DMS153 treated with DMSO at 0.1 percent for 48 hours (cell line): Measurements from ENCODE around the gene ACTMAP.
A peak's percentile ranks its signal among the peaks of the same experiment; 100 is the strongest.

Source experiments
- DNase-seq: peaks from one replicate; lab custom pipeline; 2025; ENCODE audit not compliant: unreplicated experiment; lab: John Stamatoyannopoulos, UW

Gene ACTMAP

DNA sequence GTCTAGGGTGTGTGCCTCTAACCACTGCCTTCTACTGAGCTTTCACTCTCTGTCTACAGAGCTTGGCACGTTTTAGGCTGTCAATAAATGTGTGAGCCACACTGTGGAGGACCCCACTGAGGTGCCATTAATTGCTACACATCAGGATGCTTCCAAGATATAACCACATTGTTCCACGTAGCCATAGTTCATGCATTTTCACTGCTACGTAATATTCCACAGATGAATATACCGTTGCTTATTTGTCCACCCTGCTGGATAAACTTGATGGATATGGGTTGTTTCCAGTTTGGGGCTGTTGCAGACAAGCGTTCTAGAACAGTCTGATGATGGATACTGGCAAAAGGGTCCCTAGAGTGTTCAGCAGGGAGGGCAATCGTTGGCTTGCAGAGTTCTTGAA lies 48.5 kb downstream of the ACTMAP start:
- no peak for DNase-seq

DNA sequence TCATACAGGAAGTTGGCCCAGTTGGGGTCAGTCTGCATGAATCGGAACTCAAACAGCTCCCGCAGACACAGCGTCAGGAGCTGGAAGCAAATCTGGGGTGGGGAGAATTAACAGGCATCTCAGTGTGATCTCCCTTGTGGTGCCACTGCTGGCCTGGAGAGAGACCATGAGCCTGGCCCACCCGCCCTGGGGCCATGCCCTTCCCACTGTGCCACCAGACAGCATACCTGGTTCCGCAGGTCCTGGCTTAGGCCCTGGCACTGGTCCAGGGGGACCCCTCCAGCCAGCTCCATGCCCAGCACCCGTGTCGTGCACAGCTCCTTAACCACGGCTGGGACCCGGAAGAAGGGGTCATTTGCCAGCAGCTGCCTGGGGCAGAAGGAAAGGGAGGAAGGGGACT lies 50.2 kb downstream of the ACTMAP start:
- DNase-seq = no peak

GRCh38 chr19:40697007-40697406 lies 53.3 kb downstream of the ACTMAP start:
- DNase-seq = no peak

GRCh38 chr19:40695881-40696280 lies 54.4 kb downstream of the ACTMAP start:
- DNase-seq = no peak

- DNase-seq = no peak
These were observed 56.4 kb downstream of the ACTMAP start for GRCh38 chr19:40693896-40694295.

GRCh38 chr19:40693150-40693788 lies 57.0 kb downstream of the ACTMAP start:
- DNase-seq = no peak

- DNase-seq = no peak
These were observed 58.1 kb downstream of the ACTMAP start for GRCh38 chr19:40692212-40692551.

GRCh38 chr19:40691421-40692211 lies 58.7 kb downstream of the ACTMAP start:
- DNase-seq = peak; percentile 16
